NOMO-1 treated with DMSO at 0.1 percent for 48 hours (cell line): ENCODE results near the gene ZNFX1.
"Not testable (repeated sequence)": the region's sequence is repeated elsewhere in the genome, so short reads cannot be mapped to it uniquely, and the experiment has no call there.

Experiments used
- DNase-seq: peaks from one replicate; lab custom pipeline; 2025; ENCODE audit not compliant: unreplicated experiment; lab: John Stamatoyannopoulos, UW

The ZNFX1 gene

DNA sequence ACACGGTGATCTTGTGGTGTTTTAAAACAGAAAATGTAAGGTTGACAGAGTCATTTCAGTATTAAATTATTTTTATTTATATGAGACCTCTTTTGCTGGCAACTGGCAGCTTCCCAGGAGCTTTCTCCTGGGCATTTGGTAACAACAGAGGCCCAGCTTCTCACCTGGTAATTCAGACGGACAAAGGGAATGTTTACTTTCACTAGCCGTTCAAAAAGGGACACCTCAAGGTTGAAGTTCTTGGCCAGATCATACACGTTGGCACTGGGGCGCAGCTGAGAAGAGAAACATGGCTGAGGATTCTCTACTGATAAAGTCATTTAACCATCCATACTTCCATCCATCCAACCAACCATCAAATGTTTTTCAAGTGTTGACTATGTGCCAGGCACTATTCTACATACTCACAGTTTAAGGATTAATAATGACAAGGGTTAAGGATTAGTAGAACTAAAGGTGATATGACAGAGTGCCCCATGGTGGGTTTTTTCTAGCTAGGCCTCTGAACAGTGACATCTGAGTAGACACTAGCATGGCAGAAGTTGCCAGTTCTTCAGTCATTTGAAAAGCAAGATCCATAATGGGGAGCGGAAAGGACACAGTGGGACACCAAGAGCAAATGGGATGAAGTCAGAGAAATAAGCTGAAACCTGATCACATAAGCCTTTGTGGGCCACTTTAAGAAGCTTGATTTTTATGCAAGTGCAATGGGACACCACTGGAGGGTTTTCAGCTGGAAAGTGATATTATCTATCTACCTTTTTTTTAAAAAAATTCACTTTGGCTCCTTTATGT, 25.1 kb downstream of the ZNFX1 start:
- DNase-seq, result no peak

DNA sequence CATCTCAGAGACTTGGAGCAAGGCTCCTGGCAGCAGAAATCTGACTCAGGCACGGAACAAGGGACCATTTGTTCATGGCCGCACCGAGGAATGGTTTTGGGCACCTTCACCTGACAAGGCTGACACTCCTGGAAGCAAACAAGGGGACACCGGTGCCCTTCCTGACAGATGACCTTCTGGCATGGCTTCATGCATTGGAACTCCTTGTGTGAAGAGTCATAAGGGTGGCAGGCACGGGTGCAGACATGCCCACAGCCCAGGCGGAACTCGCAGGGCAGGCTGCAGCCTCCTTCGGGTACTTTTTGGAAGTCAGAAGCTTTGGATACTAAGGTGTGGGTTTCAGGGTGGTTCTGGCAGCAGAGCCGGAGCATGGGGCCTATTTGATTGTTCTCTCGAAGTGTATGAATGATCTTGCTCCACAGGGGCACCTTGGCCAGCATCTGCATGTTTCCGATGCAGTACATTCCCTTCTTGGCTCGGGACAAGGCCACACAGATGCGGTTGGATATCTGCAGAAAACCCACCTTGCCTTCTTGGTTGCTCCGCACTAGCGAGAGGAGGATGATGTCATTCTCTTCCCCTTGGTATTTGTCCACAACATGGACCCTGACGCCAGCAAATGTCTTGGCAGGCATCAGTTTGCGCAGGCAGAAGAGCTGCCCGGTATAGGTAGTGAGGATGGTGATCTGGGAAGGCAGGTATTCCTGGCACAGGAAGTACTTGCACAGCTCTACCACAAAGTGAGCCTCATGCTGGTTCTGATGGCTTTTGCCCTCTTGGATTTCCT, 28.8 kb downstream of the ZNFX1 start:
- DNase-seq, result no peak

DNA sequence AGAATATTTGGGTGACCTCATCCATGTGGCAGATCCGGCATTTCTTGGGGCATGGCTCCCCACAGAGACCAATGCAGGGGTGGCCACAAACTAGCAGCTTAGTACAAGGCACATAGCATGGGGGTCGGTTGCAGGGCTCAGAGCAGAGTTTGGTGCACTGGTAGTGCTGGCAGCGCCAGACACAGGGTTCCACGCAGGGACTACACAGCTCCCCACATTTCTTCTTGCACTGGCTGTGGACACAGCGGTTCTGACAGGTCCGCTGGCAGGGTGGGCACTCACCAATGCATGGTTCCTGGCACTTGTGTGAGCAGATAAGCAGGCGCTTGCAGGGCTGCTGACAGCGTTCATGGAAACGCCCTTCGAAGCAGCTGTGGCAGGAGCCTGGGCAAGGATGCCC, 29.6 kb downstream of the ZNFX1 start:
- no peak for DNase-seq

DNA sequence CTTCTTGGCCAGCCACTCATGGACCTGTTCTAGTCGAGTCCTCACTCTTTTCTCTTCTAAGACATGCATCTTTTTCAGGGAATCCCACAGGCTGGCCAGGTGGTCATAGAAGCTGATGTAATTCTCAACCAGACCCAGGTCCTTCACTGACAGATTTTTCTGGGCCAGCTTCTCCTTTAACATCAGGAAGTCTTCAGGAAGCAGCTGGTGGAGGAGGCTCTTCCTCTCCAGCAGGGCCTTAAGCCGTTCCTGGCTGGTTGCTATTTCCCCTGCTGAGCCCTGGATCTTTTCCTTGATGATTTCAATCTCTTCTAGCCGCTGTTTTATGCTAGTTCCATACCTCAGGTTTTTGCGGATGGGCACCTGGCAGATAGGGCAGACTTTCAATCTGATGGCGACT, 30.1 kb downstream of the ZNFX1 start:
- DNase-seq, result no peak

DNA sequence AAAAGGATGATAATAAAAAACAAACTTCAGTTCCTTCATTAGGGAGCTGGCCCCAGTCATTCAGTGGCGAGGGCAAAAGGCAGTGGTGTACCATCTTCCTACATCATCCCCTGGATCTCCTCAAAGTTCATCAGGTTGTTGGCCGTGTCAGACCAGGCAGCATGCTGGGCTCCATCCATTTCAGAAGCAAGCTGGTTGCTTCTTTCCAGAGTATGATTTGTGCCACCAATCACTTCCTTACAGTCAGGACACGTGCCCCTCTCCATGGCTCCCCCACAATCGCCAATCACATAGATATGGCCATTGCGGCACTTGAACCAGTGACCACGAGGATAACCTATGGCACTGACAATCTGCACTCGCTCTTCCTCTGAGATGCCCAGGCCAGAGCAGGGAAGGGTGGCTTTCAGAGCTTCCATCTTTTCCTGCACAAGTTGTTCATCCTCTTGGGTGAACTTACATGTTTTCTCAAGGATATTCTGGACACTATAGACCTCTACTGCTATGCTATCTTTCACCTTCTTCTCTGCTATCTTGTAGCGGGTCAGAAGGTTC, 30.6 kb downstream of the ZNFX1 start:
- DNase-seq, result no peak

DNA sequence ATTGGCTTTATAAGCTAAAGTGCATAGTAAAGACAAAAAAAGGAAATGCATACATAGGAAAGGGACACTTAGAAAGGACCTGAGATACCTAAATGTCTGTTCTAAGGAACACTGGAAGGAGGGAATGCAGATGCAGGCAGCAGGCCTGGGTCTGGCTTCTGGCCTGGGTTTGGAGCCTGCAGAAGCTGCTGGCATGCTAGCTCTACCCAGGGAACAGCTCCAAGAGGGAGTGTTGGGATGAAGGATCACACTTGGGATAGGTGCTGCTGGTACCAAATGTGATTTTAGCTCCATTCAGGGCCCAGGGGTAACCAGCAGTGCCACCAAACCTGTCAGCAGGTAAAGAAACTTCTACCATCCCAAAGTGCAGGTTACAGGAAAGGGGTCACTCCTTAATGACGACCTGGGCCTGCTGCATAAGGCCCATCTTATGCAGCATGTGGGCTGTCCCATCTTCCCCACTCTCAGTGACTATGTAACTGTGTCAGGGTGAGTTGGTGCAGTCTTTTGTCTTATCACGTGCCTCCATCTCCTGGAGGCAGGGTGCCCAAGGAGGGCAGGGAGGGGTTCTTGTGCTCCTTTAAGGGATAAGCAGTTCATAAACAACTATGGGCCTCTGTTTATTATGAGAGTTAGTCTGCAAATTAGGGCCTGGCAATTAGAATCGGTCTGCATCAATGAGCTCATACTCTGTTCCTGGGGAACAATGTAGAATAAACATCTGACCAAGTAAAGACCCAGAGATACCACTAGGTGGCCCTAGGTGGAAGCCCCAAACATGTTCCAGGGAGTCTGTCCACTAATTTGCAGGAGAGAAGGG, 31.7 kb downstream of the ZNFX1 start:
- peak; percentile 42 for DNase-seq

DNA sequence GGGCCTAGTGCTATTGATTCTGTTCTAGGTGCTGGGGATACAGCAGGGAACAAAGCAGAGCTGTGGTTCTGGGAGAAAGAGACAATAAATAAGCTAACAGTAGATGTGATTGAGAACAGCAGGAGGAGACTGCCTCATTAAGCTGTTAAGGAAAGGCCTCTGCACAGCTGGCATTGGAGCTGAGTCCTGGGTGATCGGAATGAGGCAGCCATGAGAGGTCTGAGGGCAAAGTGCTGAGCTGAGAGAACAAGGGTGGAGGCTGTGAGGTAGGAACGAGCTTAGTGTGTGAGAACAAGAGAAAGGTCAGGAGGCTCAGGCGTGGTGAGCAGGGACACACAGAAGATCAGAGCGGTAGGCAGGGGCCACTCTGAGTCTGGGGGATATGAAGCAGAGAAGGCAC, 40.3 kb downstream of the ZNFX1 start:
- no peak for DNase-seq

DNA sequence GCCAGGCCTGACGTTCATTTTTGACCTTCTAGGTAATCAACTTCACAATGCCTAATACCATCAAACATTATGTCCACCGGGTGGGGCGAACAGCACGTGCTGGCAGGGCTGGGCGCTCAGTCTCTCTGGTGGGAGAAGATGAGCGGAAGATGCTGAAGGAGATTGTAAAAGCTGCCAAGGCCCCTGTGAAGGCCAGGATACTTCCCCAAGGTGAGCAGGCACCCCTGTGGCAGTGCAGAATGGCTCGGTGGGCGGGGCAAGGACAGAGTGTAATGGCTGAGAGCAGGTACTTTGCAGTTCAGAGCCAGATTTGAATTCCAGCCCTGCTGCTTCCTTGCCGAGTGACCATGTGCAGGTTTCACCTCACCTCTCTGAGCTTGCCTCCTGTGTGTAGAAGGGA, 41.6 kb downstream of the ZNFX1 start:
- no peak for DNase-seq

DNA sequence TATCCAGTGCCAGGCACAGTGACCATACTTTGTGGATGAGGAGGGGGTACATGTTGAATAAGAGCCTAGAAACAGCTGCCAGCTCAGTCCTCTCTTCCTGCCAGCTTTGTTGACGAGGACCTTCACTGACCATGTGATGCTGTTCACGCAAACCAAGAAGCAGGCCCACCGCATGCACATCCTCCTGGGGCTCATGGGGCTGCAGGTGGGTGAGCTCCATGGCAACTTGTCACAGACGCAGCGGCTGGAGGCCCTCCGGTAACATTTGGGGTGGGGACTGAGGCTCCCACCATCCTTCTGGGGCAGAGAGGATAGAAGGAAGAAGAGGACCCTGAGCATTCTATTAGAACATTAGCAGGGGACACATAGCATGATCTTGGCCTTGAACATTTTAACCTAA, 43.0 kb downstream of the ZNFX1 start:
- DNase-seq, result no peak

DNA sequence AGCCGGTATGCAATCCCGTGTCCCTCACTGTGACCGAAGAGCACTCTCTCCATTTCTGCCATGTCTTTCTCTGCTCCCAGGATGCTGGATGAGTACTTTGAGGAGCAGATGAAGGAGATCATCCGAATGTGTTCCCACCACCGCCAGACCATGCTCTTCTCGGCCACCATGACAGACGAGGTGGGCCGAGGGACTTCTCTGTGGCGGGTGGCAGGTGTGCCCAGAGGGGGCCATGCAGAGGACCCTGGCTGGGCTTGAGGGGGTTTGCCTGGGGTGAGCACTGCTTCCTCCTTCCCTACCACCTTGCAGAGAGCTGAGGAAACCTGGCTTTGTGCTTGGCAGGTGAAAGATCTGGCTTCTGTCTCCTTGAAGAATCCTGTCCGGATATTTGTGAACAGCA, 44.6 kb downstream of the ZNFX1 start:
- DNase-seq, result no peak

DNA sequence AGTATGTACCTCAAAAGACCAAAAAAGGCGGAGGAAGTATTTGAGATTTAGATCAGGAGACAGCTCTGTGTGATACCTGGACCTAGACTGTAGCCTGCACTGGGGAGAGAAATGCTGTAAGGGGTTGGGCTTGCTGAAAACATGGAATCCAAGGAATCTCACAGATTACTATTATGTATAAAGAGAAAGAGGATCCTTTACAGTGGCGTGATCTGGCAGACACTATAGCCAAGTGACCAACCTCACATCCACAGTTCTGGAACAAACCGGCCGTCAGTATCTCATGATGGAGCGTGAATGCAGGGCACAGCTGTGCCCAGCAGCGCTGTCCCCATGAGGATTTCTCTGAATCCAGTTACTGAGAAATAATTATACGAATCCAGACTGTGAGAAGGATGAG, 46.4 kb downstream of the ZNFX1 start:
- DNase-seq, result no peak

DNA sequence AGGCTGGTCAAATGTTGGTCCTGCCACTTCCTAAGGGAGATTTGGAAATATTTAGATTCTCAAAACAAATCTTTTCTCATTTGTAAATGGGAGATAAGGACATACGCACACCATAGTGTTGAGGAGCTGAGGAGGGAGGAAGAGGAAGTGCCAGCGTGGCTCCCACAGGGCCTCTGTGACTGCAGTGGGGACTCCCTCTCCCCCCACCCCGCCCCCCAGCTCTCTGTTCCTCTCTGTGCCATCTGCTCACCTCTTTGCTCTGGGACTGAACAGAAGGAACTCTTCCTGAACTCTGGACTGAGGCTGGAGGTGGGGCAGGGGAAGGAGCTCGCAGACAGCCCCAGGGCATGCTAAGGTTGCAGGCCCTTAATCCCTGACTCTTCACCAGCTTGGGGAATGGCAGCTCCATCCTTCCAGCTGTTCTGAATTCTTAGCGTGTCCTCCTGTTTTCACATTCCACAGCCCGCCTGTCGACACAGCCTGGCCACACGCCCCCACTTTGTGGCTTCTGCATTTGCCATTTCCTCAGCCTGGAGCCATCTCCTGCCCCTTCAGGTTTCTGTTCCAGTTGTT, 47.2 kb downstream of the ZNFX1 start:
- DNase-seq, result peak; percentile 75

DNA sequence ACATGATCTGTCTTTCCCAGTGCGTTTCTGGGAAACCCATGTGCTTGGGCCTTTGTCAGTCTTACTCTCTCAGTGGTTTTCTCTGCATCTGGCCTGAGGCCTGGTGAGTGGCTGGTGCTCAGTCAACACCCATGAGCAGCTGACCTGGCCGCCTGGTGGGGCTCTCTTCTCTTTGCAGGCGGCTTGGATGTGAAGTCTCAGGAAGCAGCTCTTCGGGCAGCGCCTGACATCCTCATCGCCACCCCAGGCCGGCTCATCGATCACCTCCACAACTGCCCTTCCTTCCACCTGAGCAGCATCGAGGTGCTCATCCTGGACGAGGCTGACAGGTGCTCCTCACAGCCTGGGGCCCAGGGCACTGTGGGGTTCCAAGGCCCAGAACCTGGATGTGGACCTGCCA, 47.8 kb downstream of the ZNFX1 start:
- no peak for DNase-seq

DNA sequence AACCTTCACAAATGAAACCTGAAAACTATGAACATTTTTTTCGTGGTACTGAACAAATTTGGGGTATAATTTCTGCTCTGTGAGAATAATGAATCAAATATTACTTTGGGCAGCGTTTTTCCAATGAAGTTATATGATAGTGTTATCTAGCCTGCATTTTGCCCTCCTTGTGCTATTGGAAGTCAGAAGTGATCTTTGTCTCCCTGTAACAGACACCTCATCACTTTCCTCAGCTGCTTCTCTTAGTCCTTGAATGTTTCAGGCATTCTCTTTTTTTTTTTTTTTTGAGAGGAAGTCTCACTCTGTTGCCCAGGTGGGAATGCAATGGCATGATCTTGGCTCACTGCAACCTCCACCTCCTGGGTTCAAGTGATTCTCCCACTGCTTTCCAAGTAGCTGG, 48.5 kb downstream of the ZNFX1 start:
- no peak for DNase-seq

DNA sequence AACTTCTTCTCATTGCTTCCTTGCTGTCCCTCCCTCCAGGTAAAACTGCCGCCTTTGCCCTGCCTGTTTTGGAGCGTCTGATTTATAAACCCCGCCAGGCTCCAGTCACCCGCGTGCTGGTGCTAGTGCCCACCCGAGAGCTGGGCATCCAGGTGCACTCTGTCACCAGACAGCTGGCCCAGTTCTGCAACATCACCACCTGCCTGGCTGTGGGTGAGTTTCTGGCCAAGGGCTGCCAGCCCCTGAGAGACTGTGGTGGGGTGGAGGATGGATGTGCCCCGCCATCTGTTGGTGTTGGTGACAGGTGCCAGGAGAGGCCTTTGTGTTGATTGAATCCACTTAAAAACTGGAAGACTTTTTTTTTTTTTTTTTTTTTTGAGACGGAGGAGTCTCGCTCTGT, 49.2 kb downstream of the ZNFX1 start:
- no peak for DNase-seq

DNA sequence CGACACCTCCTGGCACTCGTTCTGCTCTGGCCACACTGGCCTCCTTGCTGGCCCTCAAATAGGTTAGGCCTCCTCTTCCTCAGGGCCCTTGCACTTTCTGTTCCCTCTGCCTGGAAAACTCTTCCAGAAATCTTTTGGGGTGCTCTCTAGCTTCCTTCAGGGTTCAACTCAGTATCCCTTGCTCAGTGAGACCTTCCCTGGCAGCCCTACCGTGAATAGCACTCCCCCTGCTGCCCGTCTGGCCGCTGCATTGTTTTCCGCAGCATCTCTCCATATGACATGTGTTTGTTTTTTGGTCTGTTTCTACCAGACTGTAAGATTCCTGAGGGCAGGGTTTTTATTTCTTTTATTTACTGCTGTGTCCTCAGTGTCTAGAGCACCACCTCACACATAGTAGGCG, 52.0 kb downstream of the ZNFX1 start:
- no peak for DNase-seq

DNA sequence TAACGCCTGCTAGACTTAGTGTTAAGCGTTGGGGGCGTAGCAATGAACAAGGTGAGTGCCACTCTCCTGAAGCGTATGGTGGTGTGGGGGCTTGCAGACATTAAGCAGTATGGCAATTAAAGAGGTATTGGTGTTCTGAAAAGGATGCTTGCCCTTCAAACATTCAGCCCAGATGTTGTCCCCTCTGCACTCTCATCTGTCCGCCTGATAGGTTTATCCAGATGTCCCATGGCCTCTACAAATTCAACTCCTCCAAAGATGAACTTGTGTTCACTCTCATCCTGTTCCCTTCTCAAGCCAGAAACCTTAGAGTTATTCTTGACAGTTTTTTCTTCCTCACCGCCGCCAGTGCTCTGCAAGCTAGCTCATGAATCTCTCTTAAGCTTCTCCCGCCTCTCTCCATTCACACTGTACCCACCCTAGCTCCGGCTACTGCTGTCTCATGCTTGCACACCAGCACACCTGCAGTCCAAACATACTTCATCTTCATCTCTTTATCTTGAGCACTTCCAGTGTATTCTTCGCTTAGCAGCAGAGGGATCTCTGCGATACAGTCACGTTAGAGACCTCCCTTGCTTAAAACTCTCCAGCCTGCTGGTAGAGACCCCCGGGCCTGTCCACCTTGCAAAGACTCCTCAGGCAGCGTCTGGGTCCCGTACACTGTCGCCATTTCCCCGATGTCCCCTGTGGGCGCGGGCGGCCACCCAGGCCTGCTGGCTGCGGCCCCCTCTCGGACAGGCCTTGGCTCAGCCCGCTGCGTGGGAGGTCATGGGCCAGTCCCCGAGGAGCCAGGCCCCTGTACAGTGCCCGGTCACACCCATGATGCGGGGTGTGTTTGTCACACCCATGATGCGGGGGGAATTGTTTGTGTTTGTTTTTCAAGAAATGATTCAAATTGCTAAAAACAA, 57.7 kb downstream of the ZNFX1 start:
- no peak for DNase-seq

DNA sequence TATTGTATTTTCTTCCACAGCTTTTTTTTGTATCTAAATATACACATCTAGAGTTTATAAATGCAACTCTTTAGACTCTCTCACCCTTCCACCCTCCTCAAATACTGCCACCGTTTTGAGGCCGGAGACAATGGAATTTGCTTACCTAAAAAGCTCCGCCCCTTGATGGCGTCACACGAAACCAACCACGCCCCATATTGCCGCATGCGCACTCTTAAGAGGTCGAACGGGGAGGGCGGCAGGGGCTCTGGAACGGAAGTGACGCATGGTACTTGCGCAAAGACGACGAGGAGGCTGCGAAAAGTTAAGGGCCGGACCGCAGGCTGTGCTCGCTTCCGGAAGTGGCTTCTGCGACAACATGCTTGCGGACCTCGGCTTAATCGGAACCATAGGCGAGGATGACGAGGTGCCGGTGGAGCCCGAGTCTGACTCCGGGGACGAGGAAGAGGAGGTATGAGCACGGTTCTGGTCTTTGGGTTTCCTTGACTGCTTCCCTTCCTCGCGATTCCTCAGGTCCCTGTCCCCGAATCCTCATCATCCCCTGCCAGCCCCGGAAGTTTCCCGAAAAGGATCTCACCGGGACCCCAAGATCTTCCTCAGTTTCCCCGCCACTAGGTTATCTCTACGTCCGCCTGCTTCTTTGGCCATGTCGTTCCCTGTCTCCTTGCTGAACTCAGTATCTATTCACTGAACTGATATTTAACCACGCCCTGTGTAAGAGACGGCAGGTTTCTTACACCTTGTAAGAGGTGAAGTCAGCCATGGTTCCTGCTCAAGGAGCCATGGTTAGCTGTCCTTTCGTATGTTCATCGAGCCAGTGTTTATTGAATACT, 58.5 kb downstream of the ZNFX1 start, which contains the start of gene DDX27:
TSS of gene DDX27 (plus strand) at position 326 of the 833 bp plus-strand sequence. CDS start at position 359, 33 bp downstream.
- DNase-seq, result peak; percentile 97

DNA sequence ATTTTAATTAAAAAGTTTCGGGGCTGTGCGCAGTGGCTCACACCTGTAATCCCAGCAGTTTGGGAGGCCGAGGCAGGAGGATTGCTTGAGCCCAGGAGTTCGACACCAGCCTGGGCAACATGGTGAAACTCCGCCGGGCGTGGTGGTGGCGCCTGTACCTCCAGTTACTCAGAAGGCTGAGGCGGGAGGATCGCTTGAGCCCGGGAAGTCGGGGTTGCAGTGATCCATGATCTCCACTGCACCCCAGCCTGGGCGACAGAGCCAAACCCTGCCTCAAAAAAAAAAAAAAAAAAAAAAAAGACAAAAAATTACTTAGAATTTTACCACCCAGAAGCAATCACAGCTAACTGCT, 59.1 kb downstream of the ZNFX1 start:
- DNase-seq, result not testable (repeated sequence)
